Upper lobe of left lung (tissue), 4 donors: ENCODE results near the gene DCDC2.

ENCODE experiments used
- CTCF ChIP-seq, 6 experiments: fragments of 450-650 bp in 4 of 6; fragments of 200-600 bp in 2 of 6; sonication (generic) in 2 of 6; IDR thresholded peaks; one replicate each; pipeline ENCODE4 v1.5.1; 2016 to 2019; ENCODE audit warnings: antibody characterized with exemption in 6 of 6
- POLR2A ChIP-seq, 4 donors: fragments of 450-650 bp; IDR thresholded peaks; one replicate each; pipeline ENCODE4 v1.5.1; 2016 to 2017; ENCODE audit warnings: antibody characterized with exemption in 4 of 4, mild to moderate bottlenecking in 2 of 4

- TF ChIP-seq POLR2A (IDR thresholded peaks at IDR 0.05): no peak
- TF ChIP-seq CTCF (IDR thresholded peaks at IDR 0.05): no peak
Measured at GRCh38 chr6:24147511-24148153, 210.2 kb downstream of the DCDC2 start.
